ENCODE data around the gene PVR.
"Not testable (repeated sequence)": the region's sequence is repeated elsewhere in the genome, so short reads cannot be mapped to it uniquely, and the experiment has no call there.

The PVR gene

DNA sequence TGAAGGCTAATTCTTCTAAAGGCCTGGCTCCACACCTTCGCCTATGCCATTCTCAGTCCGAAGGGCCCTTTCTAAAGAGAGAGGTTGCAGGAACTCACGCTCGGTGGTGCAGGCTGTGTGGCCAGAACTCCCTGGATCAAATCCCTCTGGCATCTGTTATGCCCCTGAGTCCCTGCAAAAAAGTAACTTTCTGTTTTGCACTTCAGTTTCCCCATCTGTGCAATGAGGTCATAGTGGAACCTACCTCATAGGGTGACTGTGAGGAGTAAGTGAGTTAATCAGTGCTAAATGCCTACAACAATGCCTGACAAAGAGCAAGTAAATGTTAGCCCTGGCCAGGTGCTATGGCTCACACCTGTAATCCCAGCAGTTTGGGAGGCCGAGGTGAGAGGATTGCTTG lies 23.0 kb upstream of the PVR start:
- no peak for DNase-seq

DNA sequence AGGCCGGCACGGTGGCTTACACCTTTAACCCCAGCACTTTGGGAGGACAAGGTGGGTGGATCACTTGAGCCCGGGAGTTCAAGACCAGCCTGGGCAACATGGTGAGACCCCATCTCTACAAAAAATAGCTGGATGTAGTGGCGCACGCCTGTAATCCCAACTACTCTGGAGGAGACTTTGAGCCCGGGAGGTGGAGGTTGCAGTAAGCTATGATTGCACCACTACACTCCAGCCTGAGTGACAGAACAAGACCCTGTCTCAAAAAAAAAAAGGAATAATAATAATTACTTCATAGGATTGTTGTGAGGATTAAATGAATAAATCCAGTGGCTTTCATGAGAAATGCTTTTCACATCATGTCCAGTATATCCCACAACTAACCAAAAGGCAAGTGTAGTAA lies 22.3 kb upstream of the PVR start:
- no peak for DNase-seq

DNA sequence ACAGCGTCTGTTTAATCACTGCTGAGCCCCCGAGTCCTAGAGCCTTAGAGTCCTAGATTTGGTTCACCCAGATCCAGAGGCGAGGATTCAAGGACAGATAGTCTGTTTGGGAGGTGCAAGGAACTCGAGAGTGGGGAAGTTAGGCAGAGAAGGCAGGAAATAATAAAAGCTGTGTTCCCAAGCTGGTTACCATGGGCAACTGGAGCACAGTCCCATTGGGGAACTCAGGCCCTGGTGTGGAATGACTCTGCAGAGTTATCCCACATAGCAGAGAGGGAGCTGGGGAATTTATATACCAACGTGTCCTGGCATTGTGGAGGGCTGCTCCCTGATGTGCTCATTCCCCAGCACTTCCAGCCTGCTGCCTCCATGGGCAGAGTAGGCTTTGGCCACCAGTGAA lies 20.6 kb upstream of the PVR start:
- no peak for DNase-seq

DNA sequence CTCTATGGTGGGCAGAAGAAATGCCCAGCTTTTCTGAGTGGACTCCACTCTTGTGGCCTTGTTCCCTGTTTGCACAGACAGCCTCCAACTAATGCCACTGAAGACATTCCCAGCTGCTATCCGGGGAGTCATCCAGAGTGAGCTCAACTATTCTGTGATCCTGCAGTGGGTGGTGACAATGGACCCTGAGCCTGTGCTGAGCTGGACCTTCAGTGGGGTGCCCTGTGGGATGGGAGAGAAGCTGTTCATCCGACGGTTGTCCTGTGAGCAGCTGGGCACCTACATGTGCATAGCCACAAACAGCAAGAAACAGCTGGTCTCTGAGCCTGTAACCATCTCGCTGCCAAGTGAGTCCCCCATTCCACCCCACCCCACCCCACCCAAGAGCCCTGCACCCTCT lies 20.1 kb upstream of the PVR start:
- DNase-seq = no peak

DNA sequence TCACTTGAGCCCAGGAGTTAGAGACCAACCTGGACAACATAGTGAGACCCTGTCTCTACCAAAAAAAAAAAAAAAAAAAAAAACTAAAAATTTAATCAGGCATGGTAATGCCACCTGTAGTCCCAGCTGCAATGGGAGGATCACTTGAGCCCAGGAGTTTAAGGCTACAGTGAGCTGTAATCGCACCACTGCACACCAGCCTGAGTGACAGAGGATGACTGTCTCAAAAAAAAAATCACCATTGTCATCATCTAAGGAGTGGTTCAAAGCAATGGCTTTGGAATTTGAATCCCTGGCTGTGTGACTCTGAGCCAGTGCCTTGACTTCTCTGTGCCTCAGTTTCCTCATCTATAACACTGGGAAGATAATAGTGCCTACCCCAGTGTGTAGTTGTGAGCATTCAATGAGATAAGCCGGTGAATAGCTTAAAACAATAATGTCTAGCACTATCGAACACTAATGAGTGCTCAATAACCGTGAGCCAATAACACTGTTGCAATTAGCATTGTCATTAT lies 18.8 kb upstream of the PVR start:
- DNase-seq = no peak

DNA sequence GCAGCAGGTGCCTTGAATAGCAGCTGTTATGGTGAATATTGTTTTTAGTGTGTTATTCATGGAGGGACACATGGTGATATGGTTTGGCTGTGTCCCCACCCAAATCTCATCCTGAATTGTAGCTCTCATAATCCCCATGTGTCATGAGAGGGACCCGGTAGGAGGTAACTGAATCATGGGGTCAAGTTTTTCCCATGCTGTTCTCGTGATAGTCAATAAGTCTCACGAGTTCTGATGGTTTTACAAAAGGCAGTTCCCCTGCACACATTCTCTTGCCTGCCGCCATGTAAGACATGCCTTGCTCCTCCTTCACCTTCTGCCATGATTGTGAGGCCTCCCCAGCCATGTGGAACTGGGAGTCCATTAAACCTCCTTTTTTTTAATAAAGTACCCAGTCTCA lies 18.1 kb upstream of the PVR start:
- not testable (repeated sequence) for DNase-seq

DNA sequence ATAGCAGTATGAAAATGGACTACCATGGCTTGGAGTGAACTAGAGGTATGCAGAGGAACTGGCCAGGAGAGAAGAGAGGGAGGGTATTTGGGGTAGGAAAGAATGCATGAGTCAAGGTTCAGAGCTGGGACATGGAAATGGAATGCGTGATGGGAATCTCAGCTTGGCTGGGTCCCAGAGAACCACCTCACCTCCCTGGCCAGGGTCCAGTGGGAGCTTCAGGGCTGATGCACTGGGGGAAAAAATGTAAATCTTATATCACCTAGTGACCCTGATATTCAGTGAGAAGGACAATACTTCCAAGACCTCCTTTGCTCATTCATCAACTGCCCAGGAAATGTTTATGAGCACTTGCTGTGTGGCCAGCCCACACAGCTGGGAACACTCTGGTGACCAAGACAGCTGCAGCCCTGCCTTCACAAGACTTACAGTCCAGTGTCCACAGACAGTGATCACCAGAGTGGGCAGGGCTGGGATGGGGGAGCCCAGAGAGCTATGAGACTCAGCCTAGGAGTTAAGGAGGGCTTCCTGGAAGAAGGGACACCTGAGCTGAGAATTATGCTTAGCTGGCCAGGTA lies 17.6 kb upstream of the PVR start:
- no peak for DNase-seq

DNA sequence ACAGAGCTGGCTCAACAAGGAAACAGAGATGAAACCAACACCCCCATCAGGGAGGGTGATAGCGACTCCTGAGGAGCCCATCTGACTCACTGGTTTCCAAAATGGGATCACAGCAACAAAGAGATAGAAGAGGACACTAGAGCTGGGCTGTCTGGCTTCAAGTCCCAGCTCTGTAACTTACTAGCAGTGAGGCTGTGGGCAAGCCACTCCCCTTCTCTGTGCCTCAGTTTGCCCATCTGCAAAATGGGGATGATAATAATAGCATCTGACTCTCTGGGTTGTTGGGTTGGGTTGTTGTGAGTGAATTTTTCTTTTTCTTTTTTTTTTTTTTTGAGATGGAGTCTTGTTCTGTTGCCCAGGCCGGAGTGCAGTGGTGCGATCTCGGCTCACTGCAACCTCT lies 16.1 kb upstream of the PVR start:
- no peak for DNase-seq

DNA sequence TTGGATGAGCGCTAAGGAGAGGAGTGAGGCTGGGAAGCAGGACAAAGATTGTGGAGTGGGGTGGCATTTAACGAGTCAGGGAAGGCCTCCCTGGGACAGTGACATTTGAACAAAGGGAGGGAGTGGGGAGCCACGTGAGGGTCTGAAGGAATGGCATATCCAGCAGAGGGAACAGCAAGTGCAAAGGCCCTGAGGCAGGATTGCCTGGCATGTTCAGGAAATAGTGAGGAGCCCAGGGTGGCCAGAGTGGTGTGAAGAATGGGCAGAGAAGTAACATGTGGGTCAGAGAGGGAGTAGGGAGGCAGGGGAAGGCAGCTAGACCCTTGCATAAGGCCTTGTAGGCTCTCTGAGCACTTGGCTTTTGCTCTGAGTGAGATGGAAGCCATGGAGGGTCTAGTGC lies 14.9 kb upstream of the PVR start:
- DNase-seq = no peak

DNA sequence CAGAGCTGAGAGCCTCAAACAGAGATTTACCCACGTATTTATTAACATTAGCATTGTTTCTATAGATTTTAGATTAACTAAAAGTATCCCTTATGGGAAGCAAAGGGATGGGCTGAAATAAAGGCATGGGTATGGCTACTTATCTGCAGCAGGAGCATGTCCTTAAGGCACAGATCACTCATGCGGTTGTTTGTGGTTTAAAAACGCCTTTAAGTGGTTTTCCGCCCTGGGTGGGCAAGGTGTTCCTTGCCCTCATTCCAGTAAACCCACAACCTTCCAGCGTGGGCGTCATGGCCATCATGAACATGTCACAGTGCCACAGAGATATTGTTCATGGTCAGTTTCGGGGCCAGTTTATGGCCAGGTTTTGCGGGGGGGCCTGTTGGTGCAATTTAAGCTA lies 12.1 kb upstream of the PVR start:
- not testable (repeated sequence) for DNase-seq

DNA sequence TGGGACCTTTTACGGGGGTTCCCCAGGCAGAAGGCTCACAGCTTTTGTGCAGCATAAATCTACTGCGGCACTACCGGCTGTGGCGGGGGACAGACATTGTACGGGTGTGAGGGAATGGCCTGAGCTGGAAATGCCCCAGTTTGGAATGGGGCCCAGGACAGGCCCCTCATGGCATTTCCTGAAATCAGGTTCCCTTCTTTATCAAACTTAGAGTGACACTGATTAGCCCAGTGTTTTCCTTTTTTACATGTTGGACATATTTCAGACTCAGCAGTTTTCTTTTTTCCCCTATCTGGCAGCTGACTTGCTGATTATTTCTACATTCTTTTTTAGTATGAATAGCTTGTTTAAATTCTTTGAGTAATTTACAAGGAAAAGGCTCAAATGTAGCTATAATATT lies 9.7 kb upstream of the PVR start:
- DNase-seq = not testable (repeated sequence)

DNA sequence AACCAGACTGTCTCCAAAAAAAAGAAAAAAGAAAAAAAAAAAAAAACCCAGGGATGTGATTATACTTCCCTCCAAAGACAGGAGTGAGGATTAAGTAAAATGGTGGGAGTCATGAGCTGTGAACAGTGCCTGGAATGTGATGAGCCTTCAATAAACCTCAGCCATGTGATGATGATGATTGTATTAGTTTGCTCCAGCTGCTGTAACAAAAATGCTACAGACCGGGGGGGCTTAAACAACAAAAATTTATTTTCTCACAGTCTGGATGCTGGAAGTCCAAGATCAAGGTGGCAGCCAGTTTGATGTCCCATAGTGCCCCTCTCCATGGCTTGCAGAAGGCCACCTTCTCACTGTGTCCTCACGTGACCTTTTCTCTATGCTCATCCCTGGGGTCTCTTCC lies 8.9 kb upstream of the PVR start:
- DNase-seq = no peak

DNA sequence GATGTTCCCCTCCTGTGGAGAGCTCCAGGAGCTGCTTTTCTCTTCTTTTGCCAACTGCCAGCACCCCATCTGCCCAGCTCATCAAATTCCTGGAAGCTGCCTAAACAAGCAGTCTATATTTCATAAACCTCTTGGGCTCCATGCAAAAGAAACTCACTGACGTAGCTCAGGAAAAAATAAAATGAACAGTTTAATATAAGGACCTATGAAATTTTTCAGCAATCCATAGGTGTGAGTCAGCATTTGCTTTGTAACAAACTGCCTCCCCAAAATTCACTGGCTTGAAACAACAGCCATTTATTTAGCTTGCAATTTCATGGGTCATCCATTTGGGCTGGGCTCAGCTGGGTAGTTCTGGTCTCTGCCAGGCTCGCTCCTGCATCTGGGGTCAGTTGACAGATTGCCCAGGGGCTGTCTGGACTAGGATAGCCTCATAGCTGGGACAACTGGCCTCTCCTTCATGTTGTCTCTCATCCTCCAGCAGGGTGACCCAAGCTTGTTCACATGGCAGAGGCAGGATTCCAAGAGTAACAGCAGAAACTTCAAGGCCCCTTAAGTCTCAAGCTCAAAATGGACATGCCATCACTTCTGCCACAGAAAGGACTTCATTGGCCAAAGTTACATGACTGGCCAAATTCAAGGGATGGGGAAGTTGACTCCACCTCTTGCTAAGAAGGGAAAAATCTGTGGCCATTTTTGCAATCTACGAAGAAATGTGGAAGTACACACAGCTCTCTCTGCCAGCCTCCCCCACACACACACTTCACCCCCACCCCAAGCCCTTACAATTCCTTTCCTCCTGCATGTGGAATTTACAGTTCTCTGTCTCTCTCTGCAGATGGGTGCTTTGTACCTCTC lies 7.9 kb upstream of the PVR start:
- no peak for DNase-seq

DNA sequence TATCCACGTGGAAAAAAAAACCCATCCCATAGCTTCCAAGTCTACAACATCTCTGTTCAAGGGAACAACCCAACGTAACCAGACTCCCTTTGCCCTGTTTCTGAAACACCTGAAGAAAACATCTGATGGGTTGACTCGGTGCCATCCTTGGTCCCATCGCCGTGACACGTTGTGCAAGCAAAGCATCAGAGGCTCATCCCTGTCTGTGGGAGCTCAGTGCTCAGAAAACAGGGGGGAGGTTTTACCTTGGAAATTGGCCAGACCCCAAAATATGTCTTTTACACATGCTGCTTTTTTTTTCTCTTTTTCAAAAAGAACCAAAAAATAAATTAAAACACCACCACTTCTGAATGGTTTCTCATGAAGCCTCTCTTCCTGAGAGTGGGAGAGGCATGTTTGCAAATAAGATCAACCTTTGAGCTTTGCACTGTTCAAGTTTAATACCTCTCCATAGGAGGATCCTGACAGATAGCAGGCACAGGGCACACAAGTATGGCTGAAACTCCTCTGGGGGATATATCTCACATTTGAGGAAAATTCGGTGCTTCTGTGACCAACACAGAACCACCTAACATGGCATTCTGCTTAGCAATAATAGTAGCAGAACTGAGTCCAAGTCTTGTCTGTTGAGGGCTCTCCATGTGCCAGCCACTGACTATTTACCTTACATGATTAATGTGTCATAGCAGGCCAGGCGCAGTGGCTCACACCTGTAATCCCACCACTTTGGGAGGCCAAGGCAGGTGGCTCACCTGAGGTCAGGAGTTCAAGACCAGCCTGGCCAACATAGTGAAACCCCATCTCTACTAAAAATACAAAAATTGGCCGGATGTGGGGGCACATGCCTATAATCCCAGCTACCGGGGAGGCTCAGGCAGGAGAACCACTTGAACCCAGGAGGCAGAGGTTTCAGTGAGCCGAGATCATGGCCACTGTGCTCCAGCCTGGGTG lies 7.0 kb upstream of the PVR start:
- no peak for DNase-seq

DNA sequence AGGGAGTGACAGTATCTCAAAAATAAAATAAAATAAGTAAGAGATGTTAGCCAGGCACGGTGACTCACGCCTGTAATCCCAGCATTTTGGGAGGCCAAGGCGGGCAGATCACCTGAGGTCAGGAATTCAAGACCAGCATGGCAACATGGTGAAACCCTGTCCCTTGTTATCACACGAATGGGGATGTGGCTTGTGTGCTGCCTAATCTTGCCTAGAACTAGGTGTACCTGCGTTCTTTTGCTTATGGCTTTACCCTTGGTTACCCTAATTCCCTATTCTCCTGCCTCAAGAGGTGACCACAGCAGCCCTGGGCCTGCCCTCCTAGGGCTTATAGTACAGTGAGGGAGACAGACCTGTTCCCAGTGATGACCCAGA lies 6.3 kb upstream of the PVR start:
- no peak for DNase-seq

DNA sequence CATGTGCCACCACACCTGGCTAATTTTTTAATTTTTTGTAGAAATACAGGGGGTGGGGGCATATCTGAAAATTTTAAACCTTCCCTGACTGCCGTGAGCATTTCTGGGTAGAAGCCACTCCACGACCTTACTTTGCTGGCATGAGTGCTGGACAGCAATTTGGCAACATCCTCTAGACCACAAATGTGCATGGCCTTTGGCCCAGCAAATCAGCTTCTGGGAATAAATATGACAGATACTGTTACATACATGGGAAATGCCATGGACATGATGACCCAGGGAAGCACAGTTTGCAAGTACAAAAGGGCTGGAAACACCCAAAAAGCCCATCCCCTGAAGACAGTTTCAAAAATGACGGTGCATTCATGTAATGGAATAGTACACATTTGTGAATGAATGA lies 3.2 kb upstream of the PVR start:
- no peak for DNase-seq

DNA sequence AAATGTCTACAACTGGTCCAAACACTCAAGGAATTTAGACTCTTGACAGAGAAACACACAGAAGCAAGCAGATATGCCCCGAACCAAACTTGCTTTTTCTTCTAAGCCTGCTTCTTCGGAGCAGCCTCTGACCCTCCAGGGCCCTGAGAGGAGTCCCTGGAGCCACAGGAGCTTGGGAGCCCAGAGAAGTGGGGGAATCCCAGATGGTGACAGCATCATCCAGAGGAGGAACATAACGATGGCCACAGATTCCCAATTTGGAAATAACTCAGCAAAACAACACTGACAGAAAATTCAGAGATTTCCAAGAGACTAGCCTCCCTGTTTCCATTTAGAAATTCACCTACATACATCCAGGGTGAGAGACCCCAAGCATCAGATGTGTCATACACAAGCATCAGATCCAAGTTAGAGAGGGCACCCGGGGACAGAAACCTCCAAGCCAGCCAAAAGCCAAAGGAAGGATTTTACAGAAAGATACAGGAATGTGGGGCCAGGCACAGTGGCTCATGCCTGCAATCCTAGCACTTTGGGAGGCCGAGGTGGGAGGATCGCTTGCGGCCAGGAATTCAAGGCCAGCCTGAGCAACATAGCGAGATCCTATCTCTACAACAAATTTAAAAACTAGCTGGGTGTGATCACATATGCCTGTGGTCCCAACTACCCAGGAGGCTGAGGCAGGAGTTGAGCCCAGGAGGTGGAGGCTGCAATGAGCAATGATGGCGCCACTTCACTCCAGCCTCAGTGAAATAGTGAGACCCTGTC lies 2.0 kb upstream of the PVR start:
- DNase-seq = no peak

DNA sequence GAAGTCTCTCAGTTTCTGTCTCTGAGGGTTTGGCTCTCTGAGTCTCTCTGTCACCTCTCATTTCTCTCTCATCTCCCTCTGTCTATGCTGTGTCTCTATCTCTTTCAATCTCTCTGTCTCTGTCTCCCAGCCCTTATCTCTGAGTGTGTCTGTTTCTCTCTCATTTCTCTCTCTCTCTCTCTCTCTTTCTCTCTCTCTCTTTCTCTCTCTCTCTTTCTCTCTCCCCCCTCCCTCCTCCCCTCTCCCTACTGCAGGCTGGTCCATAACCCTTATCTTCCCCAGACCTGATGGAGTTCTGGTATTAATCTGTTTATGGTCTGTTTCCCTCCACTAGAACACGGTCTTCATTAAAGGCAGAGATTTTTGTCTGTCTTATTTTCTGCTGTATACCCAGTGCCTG lies 1.3 kb upstream of the PVR start:
- DNase-seq = no peak

DNA sequence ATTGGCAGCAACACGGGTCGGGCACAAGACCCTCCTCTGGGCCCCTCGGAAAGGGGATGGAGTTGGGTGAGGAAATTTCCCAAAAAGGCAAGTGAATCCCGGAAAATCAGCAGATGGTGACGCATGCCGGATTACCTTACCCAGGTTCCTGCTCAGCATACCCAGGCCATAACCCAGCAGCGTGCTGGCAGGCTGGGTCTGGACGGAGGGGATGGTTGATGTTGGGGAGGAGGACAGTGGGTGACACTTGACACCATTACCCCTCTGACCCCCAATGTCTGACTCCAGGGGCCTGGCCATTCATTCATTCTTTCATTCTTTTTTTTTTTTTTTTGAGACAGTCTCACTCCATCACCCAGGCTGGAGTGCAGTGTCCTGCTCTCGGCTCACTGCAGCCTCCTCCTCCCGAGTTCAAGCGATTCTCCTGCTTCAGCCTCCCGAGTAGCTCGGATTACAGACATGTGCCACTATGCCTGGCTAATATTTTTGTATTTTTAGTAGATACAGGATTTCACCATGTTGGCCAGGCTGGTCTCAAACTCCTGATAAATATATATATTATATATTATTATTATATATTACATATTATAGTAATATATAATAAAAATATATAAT lies 799 bp downstream of the PVR start:
- no peak for DNase-seq

DNA sequence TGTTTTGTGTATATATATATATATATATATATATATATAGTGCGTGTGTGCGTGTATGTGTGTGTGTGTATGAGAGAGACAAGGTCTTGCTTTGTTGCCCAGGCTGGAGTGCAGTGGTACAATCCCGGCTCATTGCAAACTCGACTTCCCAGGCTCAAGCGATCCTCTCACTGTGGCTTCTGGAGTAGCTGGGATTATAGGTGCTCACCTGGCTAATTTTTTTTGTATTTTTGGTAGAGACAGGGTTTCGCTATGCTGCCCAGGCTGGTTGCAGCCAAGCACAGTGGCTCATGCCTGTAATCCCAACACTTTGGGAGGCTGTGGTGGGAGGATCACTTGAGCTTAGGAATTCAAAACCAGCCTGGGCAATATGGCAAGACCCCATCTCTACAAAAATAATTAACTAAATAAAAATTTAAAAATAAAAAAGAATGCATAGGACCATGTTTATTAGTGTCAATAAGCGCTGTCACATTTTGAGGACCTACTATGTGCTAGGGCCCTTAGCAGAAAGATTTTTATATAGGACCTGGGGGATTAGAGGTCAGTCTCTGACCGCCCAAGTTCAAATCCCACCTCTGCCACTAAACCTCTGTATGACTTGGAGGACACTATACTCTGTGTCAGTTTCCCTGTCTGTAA lies 1.8 kb downstream of the PVR start:
- no peak for DNase-seq

DNA sequence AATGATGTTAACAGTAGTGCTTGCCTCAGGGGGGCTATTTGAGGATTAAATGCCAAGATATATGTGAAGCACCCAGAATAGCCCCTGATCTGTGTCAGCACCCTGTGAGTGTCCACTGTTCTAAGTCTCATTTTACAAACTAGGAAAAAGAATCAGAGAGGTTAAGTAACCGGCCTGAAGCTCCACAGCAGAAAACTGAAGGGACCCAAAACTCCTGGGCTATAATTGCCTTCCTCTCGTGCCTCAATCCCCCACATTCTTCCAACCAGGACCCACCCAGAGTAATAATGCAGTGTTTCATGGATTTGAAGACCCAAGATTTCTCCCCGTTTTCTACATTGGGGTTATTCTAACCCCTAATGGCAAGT lies 2.3 kb downstream of the PVR start:
- no peak for DNase-seq

DNA sequence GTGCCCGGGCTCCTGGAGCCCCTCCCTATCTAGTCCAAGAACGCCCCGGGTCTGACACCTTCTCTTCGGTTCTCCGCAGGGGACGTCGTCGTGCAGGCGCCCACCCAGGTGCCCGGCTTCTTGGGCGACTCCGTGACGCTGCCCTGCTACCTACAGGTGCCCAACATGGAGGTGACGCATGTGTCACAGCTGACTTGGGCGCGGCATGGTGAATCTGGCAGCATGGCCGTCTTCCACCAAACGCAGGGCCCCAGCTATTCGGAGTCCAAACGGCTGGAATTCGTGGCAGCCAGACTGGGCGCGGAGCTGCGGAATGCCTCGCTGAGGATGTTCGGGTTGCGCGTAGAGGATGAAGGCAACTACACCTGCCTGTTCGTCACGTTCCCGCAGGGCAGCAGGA lies 3.4 kb downstream of the PVR start:
- DNase-seq = no peak
